ENCODE results near the gene CNPY1.

- TF ChIP-seq POLR2A (IDR thresholded peaks at IDR 0.05) (no peak), CTCF (IDR thresholded peaks at IDR 0.05) (no peak), POLR2AphosphoS5 (IDR thresholded peaks at IDR 0.05) (no peak), EP300 (IDR thresholded peaks at IDR 0.05) (no peak)
Observed at GRCh38 chr7:155567646-155568332, 21.4 kb upstream of the CNPY1 start.

Data from stomach (tissue), 4 donors.